ENCODE data around the gene ZDHHC14. TPM values are rescaled to one million over a fixed set of nuclear protein-coding genes. Genes with fewer than 3 reads are reported as not detected.

Gene ZDHHC14
- total and polyA plus RNA-seq, 2 of the 8 experiments (the other 6 are each of a cell fraction or from before 2014, with no cell fraction given): 2.9 to 5.3 TPM

DNA sequence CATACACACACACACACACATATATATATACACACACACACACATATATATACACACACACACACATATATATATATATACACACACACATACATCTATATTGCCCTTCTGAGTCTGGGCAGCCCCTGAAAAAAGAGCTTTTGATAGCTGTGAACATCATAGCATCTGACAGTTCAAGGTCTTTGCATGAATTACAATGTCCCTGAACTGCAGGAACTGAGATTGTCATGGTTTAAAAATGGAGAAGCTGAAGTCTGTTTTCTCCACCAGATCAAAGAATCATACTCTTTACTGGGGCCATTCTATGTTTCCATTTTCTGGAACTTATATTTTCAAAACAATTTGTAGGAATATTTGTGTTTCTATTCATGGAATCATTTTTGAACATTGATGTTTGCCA is 189.8 kb downstream of the ZDHHC14 start:
- Histone ChIP-seq H3K4me1 (replicated peaks in 1 of 4; ENCODE audit: control insufficient read depth in 3 of 4, insufficient read depth in 4 of 4, low read length in 3 of 4) (peaks cover 0 to 6% (median 1%) of the 10 kb centered on the region in 4 experiments; a peak in 1 of 7 replicates), H3K4me3 (ENCODE audit: extremely low read depth in 1 of 4, insufficient read depth in 2 of 4, low read depth in 3 of 4, low read length in 4 of 4) (no peak overlapping the region), H4K8ac (ENCODE audit: extremely low read depth, insufficient read depth, low read length) (no peak overlapping the region), H3K79me2 (ENCODE audit: control insufficient read depth in 1 of 2, insufficient read depth in 2 of 2, low read length in 2 of 2) (no peaks in the 10 kb centered on the region), H2AK5ac (ENCODE audit: low read depth, low read length) (no peak overlapping the region), H3K9ac (replicated peaks in 1 of 4; ENCODE audit: extremely low read depth in 1 of 4, low read depth in 3 of 4, low read length in 3 of 4) (no peak overlapping the region), H3K23ac (ENCODE audit: insufficient read length) (no peak overlapping the region), H4K5ac (ENCODE audit: insufficient read length, low read depth, low read length) (no peak overlapping the region), H3K4me2 (ENCODE audit: insufficient read depth in 1 of 2, low read depth in 2 of 2, low read length in 2 of 2) (no peak overlapping the region), H4K20me1 (replicated peaks in 1 of 2; ENCODE audit: control insufficient read depth in 1 of 2, insufficient read depth in 2 of 2, low read length in 2 of 2) (no peaks in the 10 kb centered on the region), H3K23me2 (ENCODE audit: low read depth, low read length) (no peaks in the 10 kb centered on the region), H3K27me3 (replicated peaks in 1 of 4; ENCODE audit: control insufficient read depth in 3 of 4, extremely low read depth in 1 of 4, insufficient read depth in 3 of 4, low read length in 3 of 4) (no peaks in the 10 kb centered on the region), H3K18ac (ENCODE audit: extremely low read depth, low read length) (no peak overlapping the region), H3K14ac (ENCODE audit: insufficient read length) (no peak overlapping the region), H2BK120ac (replicated peaks; ENCODE audit: low read depth, low read length) (no peak overlapping the region), H2AFZ (ENCODE audit: low read length) (no peak overlapping the region), H3K4ac (replicated peaks; ENCODE audit: insufficient read length, low read depth, low read length) (no peak overlapping the region), H3K27ac (ENCODE audit: low read depth, low read length) (no peak overlapping the region), H2BK5ac (ENCODE audit: low read depth, low read length) (no peak overlapping the region), H2BK12ac (ENCODE audit: low read depth, low read length) (no peak overlapping the region), H4K91ac (replicated peaks; ENCODE audit: insufficient read length, low read length) (no peak overlapping the region), H3K9me3 (ENCODE audit: insufficient read depth in 2 of 2, low read depth in 1 of 2, low read length in 1 of 2) (no peaks in the 10 kb centered on the region), H2BK15ac (ENCODE audit: low read length) (no peak overlapping the region), H3K56ac (replicated peaks; ENCODE audit: insufficient read length, low read depth, low read length) (no peak overlapping the region), H3K36me3 (ENCODE audit: control insufficient read depth in 2 of 4, insufficient read depth in 4 of 4, low read length in 3 of 4) (no peaks in the 10 kb centered on the region), H3K79me1 (ENCODE audit: low read depth, low read length) (no peaks in the 10 kb centered on the region), H2BK20ac (ENCODE audit: low read length) (no peak overlapping the region)
- CTCF ChIA-PET (ENCODE audit: partially characterized antibody): interaction anchor here (1.2 to 2.2 kb wide), 3 partner anchors 16 to 35 kb away, joined by 3 to 5 read pairs (median 4); no protein-coding TSS in a partner anchor
- POLR2A ChIA-PET (ENCODE audit: partially characterized antibody): interaction anchor here (0.7 kb wide), 1 partner anchor 40 kb away, joined by 3 read pairs; no protein-coding TSS in a partner anchor
- FAIRE-seq (no peak), DNase-seq (ENCODE audit: low read depth in 1 of 2, low spot score in 2 of 2) (no peak)
- TF ChIP-seq, protein P1, sequence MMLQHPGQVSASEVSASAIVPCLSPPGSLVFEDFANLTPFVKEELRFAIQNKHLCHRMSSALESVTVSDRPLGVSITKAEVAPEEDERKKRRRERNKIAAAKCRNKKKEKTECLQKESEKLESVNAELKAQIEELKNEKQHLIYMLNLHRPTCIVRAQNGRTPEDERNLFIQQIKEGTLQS (IDR thresholded peaks at IDR 0.05; ENCODE audit: insufficient read depth, low read depth, low read length): no peak
